AG04449 (cell line): ENCODE results near the gene CYP21A2.
"Not testable (repeated sequence)": the region's sequence is repeated elsewhere in the genome, so short reads cannot be mapped to it uniquely, and the experiment has no call there.

ENCODE experiments used
- CTCF ChIA-PET: fragments of 350-600 bp; formaldehyde crosslinking; extraction: SDS; loops from one replicate; lab custom pipeline; 2021; ENCODE audit warnings: antibody characterized with exemption; lab: Yijun Ruan, JAX
- POLR2A ChIA-PET: fragments of 400-600, 350-600 bp; formaldehyde crosslinking; extraction: SDS; loops from one replicate; lab custom pipeline; 2020; ENCODE audit warnings: antibody characterized with exemption, inconsistent platforms; lab: Yijun Ruan, JAX
- DNase-seq: peaks from one replicate; pipeline ENCODE4 v3.0.0-alpha.2; 2010; ENCODE audit warnings: low read depth, low spot score
- H3K4me3 ChIP-seq: 2 replicates; pipeline ENCODE4 v1.5.1; 2011; ENCODE audit warnings: low read depth, mild to moderate bottlenecking, control low read depth, low read length
- TF ChIP-seq, protein P1 (sequence below): IDR thresholded peaks from one replicate; pipeline ENCODE4 v1.5.1; 2011; ENCODE audit warnings: mild to moderate bottlenecking, moderate library complexity, low read length, control low read depth, inconsistent platforms; ENCODE audit not compliant: insufficient read depth; ENCODE audit errors: missing control alignments

CYP21A2 gene

DNA sequence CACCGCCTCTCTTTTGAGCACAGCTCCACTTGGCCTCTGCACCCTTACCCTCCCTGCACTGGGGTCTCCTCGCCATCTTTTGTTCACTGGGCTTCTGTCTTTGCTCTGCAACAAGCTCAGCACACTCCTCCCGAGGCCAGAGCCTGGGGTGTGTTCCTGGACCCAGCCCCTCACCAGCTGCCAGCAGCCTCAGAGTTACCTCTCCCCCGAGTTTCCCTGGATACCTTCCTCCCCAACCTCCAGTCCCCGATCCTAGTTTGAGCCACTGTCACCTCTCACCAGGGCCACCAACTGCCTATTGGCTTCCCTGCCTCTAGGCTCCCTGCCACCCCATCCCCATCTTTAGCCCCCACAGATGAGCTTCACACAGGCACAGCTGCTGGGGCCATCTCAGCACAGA, 12.3 kb downstream of the CYP21A2 start:
- CTCF ChIA-PET: interaction anchor here (1.2 kb wide), 1 partner anchor 13 kb away, joined by 5 read pairs; no protein-coding TSS in a partner anchor
- TF ChIP-seq, protein P1, sequence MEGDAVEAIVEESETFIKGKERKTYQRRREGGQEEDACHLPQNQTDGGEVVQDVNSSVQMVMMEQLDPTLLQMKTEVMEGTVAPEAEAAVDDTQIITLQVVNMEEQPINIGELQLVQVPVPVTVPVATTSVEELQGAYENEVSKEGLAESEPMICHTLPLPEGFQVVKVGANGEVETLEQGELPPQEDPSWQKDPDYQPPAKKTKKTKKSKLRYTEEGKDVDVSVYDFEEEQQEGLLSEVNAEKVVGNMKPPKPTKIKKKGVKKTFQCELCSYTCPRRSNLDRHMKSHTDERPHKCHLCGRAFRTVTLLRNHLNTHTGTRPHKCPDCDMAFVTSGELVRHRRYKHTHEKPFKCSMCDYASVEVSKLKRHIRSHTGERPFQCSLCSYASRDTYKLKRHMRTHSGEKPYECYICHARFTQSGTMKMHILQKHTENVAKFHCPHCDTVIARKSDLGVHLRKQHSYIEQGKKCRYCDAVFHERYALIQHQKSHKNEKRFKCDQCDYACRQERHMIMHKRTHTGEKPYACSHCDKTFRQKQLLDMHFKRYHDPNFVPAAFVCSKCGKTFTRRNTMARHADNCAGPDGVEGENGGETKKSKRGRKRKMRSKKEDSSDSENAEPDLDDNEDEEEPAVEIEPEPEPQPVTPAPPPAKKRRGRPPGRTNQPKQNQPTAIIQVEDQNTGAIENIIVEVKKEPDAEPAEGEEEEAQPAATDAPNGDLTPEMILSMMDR: no peak
- POLR2A ChIA-PET: no interaction called here

DNA sequence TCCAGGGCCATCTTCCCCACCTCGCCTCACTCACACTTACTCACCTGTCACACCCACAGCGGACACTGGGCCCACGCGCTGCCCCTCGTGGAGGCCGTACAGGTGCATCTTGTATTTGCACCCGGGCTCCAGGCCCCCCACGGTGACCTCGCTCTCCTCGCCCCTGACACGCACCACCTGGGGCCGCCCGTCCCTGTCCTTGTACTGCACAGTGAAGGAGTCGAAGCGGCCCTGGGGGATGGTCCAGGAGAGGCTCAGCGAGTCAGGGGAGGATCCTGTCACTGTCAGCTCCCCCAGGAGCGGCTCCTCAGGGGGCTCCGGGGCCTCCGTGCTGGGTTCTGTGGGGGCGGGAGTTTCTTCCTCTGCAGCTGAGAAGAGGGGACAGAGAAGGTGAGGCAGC, 14.4 kb downstream of the CYP21A2 start:
- DNase-seq, CTCF ChIA-PET, H3K4me3 ChIP-seq, POLR2A ChIA-PET: not testable (repeated sequence)

More for the DNA sequence above, 12.3 kb downstream of the CYP21A2 start:
- no peak overlapping the region for H3K4me3 ChIP-seq
- no peak for DNase-seq

DNA sequence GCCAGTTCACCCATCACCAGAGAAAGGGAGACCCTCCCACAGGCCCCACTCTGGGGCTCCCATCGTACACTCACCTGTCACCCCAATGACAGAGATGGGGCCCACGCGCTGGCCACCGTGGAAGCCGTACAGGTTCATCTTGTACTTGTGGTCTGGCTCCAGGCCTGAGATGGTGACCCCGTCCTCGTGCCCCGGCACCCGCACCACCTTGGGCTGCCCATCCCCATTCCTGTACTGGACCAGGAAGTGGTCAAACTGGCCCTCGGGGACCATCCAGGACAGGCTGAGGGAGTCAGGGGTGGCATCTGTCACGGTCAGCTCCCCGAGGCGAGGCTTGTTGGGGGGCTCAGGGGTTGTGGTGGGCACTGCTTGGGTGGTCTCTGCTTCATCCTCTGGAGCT, 15.1 kb downstream of the CYP21A2 start:
- H3K4me3 ChIP-seq, CTCF ChIA-PET, POLR2A ChIA-PET, DNase-seq: not testable (repeated sequence)

DNA sequence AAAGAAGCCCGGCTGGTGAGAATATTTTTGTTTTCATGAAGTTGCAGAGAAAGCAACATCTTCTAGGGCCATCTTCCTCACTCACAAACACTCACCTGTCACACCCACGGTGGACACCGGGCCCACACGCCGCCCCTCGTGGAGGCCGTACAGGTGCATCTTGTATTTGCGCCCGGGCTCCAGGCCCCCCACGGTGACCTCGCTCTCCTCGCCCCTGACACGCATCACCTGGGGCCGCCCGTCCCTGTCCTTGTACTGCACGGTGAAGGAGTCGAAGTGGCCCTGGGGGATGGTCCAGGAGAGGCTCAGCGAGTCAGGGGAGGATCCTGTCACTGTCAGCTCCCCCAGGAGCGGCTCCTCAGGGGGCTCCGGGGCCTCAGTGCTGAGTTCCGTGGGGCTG, 17.5 kb downstream of the CYP21A2 start:
- H3K4me3 ChIP-seq, DNase-seq, CTCF ChIA-PET, POLR2A ChIA-PET: not testable (repeated sequence)

DNA sequence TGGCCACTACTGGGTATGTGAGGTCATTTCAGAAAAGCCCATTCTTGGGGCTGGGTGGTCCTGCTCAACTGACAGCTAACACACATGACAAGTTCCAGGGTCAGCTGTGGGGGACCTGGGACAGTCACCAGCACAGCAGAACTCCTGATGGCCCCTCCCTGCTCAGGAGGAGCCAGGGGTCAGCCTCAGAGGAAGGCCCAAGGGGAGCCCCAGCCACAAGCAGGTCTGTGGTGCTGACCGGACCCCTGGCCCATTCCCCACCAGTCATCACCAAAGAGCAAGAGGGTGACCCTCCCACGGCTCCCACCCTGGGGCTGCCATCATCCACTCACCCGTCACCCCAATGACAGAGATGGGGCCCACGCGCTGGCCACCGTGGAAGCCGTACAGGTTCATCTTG, 18.0 kb downstream of the CYP21A2 start:
- POLR2A ChIA-PET: no interaction called here
- H3K4me3 ChIP-seq: no peak overlapping the region
- TF ChIP-seq, protein P1: no peak
- no peak for DNase-seq
- CTCF ChIA-PET: no interaction called here

DNA sequence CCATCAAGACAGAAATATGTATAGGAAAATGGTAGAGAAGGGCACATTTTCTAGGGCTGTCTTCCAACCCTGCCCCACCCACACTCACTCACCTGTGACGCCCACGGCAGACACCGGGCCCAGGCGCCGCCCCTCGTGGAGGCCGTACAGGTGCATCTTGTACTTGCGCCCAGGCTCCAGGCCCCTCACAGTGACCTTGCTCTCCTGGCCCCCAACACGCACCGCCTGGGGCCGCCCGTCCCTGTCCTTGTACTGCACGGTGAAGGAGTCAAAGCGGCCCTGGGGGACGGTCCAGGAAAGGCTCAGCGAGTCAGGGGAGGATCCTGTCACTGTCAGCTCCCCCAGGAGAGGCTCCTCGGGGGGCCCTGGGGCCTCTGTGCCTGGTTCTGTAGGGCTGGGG, 19.8 kb downstream of the CYP21A2 start:
- no peak for DNase-seq
- TF ChIP-seq, protein P1: no peak
- H3K4me3 ChIP-seq: no peak overlapping the region
- POLR2A ChIA-PET: no interaction called here
- CTCF ChIA-PET: interaction anchor here (1.3 kb wide), 1 partner anchor 10 kb away, joined by 8 read pairs; no protein-coding TSS in a partner anchor

DNA sequence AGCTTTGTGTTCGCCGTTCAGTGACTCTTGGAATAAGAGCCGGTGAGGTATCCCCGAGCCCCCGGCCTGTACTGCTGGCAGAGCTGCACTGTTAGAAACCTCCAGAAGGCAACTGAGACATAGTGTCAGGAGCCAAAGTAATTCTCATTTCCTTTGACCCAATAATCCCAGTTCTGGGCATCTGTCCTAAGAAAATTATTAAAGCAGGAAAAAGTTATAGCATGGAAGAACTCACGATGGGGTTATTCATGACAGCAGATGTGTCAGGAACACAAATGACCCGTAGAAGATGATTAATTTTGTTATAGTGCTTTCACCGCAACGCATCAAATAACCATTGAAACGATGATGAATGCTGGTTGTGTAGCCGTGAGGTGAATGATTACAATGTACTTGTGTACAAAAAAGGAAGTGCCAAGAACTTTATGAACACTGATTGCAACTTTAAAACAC, 20.3 kb downstream of the CYP21A2 start:
- ChIA-PET POLR2A (no interaction called here), CTCF (interaction anchor here (1.3 kb wide), 1 partner anchor 11 kb away, joined by 4 read pairs; no protein-coding TSS in a partner anchor)
- DNase-seq: no peak
- TF ChIP-seq, protein P1: no peak
- no peak overlapping the region for H3K4me3 ChIP-seq

DNA sequence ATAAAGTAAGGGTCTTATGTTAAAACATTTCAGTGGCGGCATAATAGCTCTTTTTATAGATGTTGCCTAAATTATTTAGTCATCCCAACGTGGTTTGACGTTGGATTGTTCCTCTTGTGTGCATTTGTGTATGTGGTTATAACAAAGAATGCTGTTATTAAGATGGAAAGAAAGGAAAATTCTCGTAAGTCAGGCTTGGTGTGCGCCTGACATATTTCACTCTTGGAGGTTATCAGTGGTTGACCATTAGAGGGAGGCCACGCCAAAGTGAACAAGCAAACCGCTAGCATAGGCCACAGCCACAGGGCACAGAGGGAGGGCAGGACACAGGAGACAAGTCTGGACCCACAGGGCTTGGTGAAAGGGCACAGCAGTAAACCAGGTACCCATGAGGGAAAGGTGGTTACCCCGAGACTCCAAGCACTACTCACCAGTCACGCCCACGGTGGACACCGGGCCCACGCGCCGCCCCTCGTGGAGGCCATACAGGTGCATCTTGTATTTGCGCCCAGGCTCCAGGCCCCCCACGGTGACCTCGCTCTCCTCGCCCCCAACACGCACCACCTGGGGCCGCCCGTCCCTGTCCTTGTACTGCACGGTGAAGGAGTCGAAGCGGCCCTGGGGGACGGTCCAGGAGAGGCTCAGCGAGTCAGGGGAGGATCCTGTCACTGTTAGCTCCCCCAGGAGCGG, 22.9 kb downstream of the CYP21A2 start:
- H3K4me3 ChIP-seq: no peak overlapping the region
- ChIA-PET POLR2A (no interaction called here), CTCF (interaction anchor here (0.7 kb wide), 1 partner anchor 130 kb away, joined by 3 read pairs; no protein-coding TSS in a partner anchor)
- no peak for DNase-seq
- TF ChIP-seq, protein P1: no peak
